H1 (cell line): ENCODE results near the gene CSNK1G3. TPM values are rescaled to one million over a fixed set of nuclear protein-coding genes. Genes with fewer than 3 reads are reported as not detected.

Experiments
- CTCF ChIA-PET: fragments of 300-600 bp; sonication (Branson Sonifier 250); formaldehyde crosslinking; loops from one replicate; lab custom pipeline; 2021; ENCODE audit not compliant: partially characterized antibody; lab: Charles Lee
- POLR2A ChIA-PET: fragments of 300-600 bp; sonication (Branson Sonifier 250); formaldehyde crosslinking; loops from one replicate; lab custom pipeline; 2021; ENCODE audit warnings: inconsistent platforms; ENCODE audit not compliant: partially characterized antibody; lab: Charles Lee
- DNase-seq, 2 experiments: peaks; one replicate each; pipeline versions ENCODE4 v3.0.0 to v3.0.0-alpha.2; 2010 to 2022; ENCODE audit warnings: low spot score in 2 of 2, low read depth in 1 of 2, mixed read lengths in 1 of 2
- FAIRE-seq: peaks from 2 replicates; lab custom pipeline; 2011; peaks lifted over from hg19 to GRCh38; lab: Jason Lieb, UNC
- H2AFZ ChIP-seq: 2 replicates; pipeline ENCODE4 v1.8.1; 2012; ENCODE audit warnings: low read length, inconsistent platforms
- H2AK5ac ChIP-seq: 2 replicates; pipeline ENCODE4 v1.6.1; 2013; ENCODE audit warnings: low read depth, low read length
- H2BK120ac ChIP-seq: replicated peaks from 2 replicates; pipeline ENCODE3; 2013; ENCODE audit warnings: low read depth, low read length, inconsistent platforms
- H2BK12ac ChIP-seq: 2 replicates; pipeline ENCODE4 v1.6.1; 2013; ENCODE audit warnings: low read depth, low read length
- H2BK15ac ChIP-seq: 2 replicates; pipeline ENCODE4 v1.6.1; 2013; ENCODE audit warnings: low read length
- H2BK20ac ChIP-seq: 2 replicates; pipeline ENCODE4 v1.6.1; 2013; ENCODE audit warnings: low read length
- H2BK5ac ChIP-seq: 2 replicates; pipeline ENCODE4 v1.6.1; 2013; ENCODE audit warnings: low read depth, low read length
- H3K14ac ChIP-seq: 2 replicates; pipeline ENCODE4 v1.6.1; 2013; ENCODE audit warnings: inconsistent platforms; ENCODE audit not compliant: insufficient read length
- H3K18ac ChIP-seq: 2 replicates; pipeline ENCODE4 v1.6.1; 2013; ENCODE audit warnings: low read length; ENCODE audit errors: extremely low read depth
- H3K23ac ChIP-seq: 2 replicates; pipeline ENCODE4 v1.6.1; 2013; ENCODE audit warnings: inconsistent platforms; ENCODE audit not compliant: insufficient read length
- H3K23me2 ChIP-seq: 2 replicates; pipeline ENCODE4 v1.6.1; 2013; ENCODE audit warnings: low read depth, low read length
- H3K27ac ChIP-seq: 2 replicates; pipeline ENCODE4 v1.6.1; 2011; ENCODE audit warnings: low read depth, low read length, inconsistent platforms
- H3K27me3 ChIP-seq, 4 experiments: replicated peaks in 1 of 4; 1 replicate in 1 of 4; 2 replicates in 3 of 4; pipeline versions ENCODE4 v1.6.1 to v1.8.1; 2011 to 2013; ENCODE audit warnings: low read length in 3 of 4, mild to moderate bottlenecking in 3 of 4, inconsistent platforms in 2 of 4, mixed read lengths in 2 of 4, moderate library complexity in 1 of 4; ENCODE audit not compliant: control insufficient read depth in 3 of 4, insufficient read depth in 3 of 4; ENCODE audit errors: extremely low read depth in 1 of 4
- H3K36me3 ChIP-seq, 4 experiments: 2 replicates each; pipeline versions ENCODE4 v1.6.1 to v1.8.1; 2011 to 2013; ENCODE audit warnings: mild to moderate bottlenecking in 4 of 4, low read length in 3 of 4, moderate library complexity in 2 of 4, control low read depth in 1 of 4, inconsistent platforms in 1 of 4; ENCODE audit not compliant: insufficient read depth in 4 of 4, control insufficient read depth in 2 of 4
- H3K4ac ChIP-seq: replicated peaks from 2 replicates; pipeline ENCODE3; 2013; ENCODE audit warnings: low read length, low read depth, mixed read lengths, inconsistent platforms; ENCODE audit not compliant: insufficient read length
- H3K4me1 ChIP-seq, 4 experiments: replicated peaks in 1 of 4; 1 replicate in 1 of 4; 2 replicates in 3 of 4; pipeline versions ENCODE4 v1.6.1 to v1.8.1; 2011 to 2013; ENCODE audit warnings: low read length in 3 of 4, inconsistent platforms in 2 of 4, mixed read lengths in 1 of 4; ENCODE audit not compliant: insufficient read depth in 4 of 4, control insufficient read depth in 3 of 4
- H3K4me2 ChIP-seq, 2 experiments: 2 replicates each; pipeline versions ENCODE4 v1.6.1 to v1.8.1; 2011 to 2013; ENCODE audit warnings: low read depth in 2 of 2, low read length in 2 of 2, control low read depth in 1 of 2, inconsistent platforms in 1 of 2, mild to moderate bottlenecking in 1 of 2; ENCODE audit not compliant: insufficient read depth in 1 of 2
- H3K4me3 ChIP-seq, 4 experiments: fragments of 200-600, 300-600 bp in 1 of 4; sonication (generic), shearing (Covaris generic), sonication (Bioruptor Twin) in 1 of 4; 2 replicates each; pipeline versions ENCODE4 v1.5.1 to v1.8.1; 2011 to 2016; ENCODE audit warnings: low read length in 4 of 4, low read depth in 3 of 4, control low read depth in 2 of 4, inconsistent platforms in 2 of 4, mild to moderate bottlenecking in 2 of 4, mixed read lengths in 1 of 4, moderate library complexity in 1 of 4; ENCODE audit not compliant: insufficient read depth in 2 of 4; ENCODE audit errors: extremely low read depth in 1 of 4
- H3K56ac ChIP-seq: replicated peaks from 2 replicates; pipeline ENCODE3; 2013; ENCODE audit warnings: low read depth, mild to moderate bottlenecking, mixed read lengths, low read length, inconsistent platforms; ENCODE audit not compliant: insufficient read length
- H3K79me1 ChIP-seq: 2 replicates; pipeline ENCODE4 v1.6.1; 2013; ENCODE audit warnings: low read depth, low read length, control low read depth
- H3K79me2 ChIP-seq, 2 experiments: 2 replicates each; pipeline versions ENCODE4 v1.6.1 to v1.8.1; 2012 to 2013; ENCODE audit warnings: low read length in 2 of 2, mild to moderate bottlenecking in 2 of 2, inconsistent platforms in 1 of 2; ENCODE audit not compliant: insufficient read depth in 2 of 2, control insufficient read depth in 1 of 2
- H3K9ac ChIP-seq, 4 experiments: replicated peaks in 1 of 4; 1 replicate in 1 of 4; 2 replicates in 3 of 4; pipeline versions ENCODE4 v1.6.1 to v1.8.1; 2011 to 2013; ENCODE audit warnings: low read depth in 3 of 4, low read length in 3 of 4, control low read depth in 2 of 4, mild to moderate bottlenecking in 2 of 4, moderate library complexity in 2 of 4, inconsistent platforms in 1 of 4; ENCODE audit errors: extremely low read depth in 1 of 4
- H3K9me3 ChIP-seq, 2 experiments: 2 replicates each; pipeline versions ENCODE4 v1.6.1 to v1.8.1; 2012 to 2013; ENCODE audit warnings: mild to moderate bottlenecking in 2 of 2, moderate library complexity in 2 of 2, control low read depth in 1 of 2, inconsistent platforms in 1 of 2, low read depth in 1 of 2, low read length in 1 of 2, mixed read lengths in 1 of 2; ENCODE audit not compliant: insufficient read depth in 2 of 2
- H4K20me1 ChIP-seq, 2 experiments: replicated peaks in 1 of 2; 2 replicates each; pipeline versions ENCODE3 to v1.8.1; 2011 to 2013; ENCODE audit warnings: inconsistent platforms in 2 of 2, low read length in 2 of 2, mild to moderate bottlenecking in 1 of 2; ENCODE audit not compliant: insufficient read depth in 2 of 2, control insufficient read depth in 1 of 2
- H4K5ac ChIP-seq: 2 replicates; pipeline ENCODE4 v1.6.1; 2013; ENCODE audit warnings: low read length, low read depth, mixed read lengths, inconsistent platforms; ENCODE audit not compliant: insufficient read length
- H4K8ac ChIP-seq: 2 replicates; pipeline ENCODE4 v1.8.0; 2013; ENCODE audit warnings: mild to moderate bottlenecking, moderate library complexity, low read length, inconsistent platforms; ENCODE audit not compliant: insufficient read depth; ENCODE audit errors: extremely low read depth
- H4K91ac ChIP-seq: replicated peaks from 2 replicates; pipeline ENCODE3; 2013; ENCODE audit warnings: low read length, mixed read lengths, inconsistent platforms; ENCODE audit not compliant: insufficient read length
- RAD21 ChIP-seq, 2 experiments: IDR thresholded peaks in 1 of 2; conservative IDR thresholded peaks in 1 of 2; 2 replicates each; pipeline ENCODE4 v1.6.1; 2011; ENCODE audit warnings: low read depth in 2 of 2, low read length in 2 of 2, improper control_type of control experiment in 1 of 2, inconsistent platforms in 1 of 2, mild to moderate bottlenecking in 1 of 2, moderate library complexity in 1 of 2
- YY1 ChIP-seq: IDR thresholded peaks from 2 replicates; pipeline ENCODE4 v1.6.1; 2011; ENCODE audit warnings: low read depth, mild to moderate bottlenecking, low read length
- WGBS, 2 experiments: shearing (Covaris generic) in 1 of 2; methylation state at CpG; one replicate each; pipeline versions ENCODE4 v1.1.6 to v1.1.7; 2013 to 2015; ENCODE audit warnings: low lambda C conversion rate in 2 of 2, mixed read lengths in 2 of 2, inconsistent platforms in 1 of 2, low coverage in 1 of 2, missing lambda C conversion rate in 1 of 2; ENCODE audit not compliant: insufficient replicate concordance in 2 of 2, insufficient coverage in 1 of 2, insufficient read length in 1 of 2; ENCODE audit errors: extremely low coverage in 1 of 2, missing lambda C conversion rate in 1 of 2; 5-methylcytosine and 5-hydroxymethylcytosine counted together
- polyA plus RNA-seq, 7 experiments: library from polyadenylated mRNA; depleted of rRNA in 3 of 7; stranded (reverse) in 5 of 7; unstranded in 2 of 7; fragments of >200 nt in 5 of 7; fragments of 200-250 nt in 2 of 7; gene quantifications; 1 replicate in 5 of 7; 2 replicates in 1 of 7; 4 replicates in 1 of 7; pipeline versions ENCODE4 v1.2.1 to v1.2.3, GENCODE V29; 2011 to 2013; ENCODE audit warnings: missing spikeins in 2 of 7, mixed read lengths in 2 of 7
- total RNA-seq: library from RNA; stranded (reverse); fragmentation: NEBNext Ultra II Directional; extraction: Animal tissue kit (Norgen Biotek cat#: 25700); gene quantifications from 2 replicates; pipeline ENCODE4 v1.2.1, GENCODE V29; 2021

The CSNK1G3 gene
- total and polyA plus RNA-seq, 2 of the 8 experiments (the other 6 are each of a cell fraction or from before 2014, with no cell fraction given), result 10.6 to 58.9 TPM

- DNase-seq (no peak), FAIRE-seq (no peak)
- no peak overlapping the region for H2BK15ac ChIP-seq
- no peak overlapping the region for H4K8ac ChIP-seq
- H3K36me3 ChIP-seq, result no peaks in the 10 kb centered on the region
- no peak overlapping the region for H4K91ac ChIP-seq
- no peaks in the 10 kb centered on the region for H3K27me3 ChIP-seq
- H2BK12ac ChIP-seq, result no peak overlapping the region
- H2AFZ ChIP-seq, result no peak overlapping the region
- no peak overlapping the region for H3K56ac ChIP-seq
- no peak overlapping the region for H3K4me2 ChIP-seq
- H4K20me1 ChIP-seq, result no peaks in the 10 kb centered on the region
- H3K27ac ChIP-seq, result no peak overlapping the region
- no peak overlapping the region for H2BK120ac ChIP-seq
- H4K5ac ChIP-seq, result no peak overlapping the region
- H3K4me3 ChIP-seq, result no peak overlapping the region
- WGBS, 2 experiments, result 81% methylated on average over 2 of the region's 2 CpGs; no CpG with 5 or more reads in 1 of the 2 experiments
- no peaks in the 10 kb centered on the region for H3K79me2 ChIP-seq
- H3K23ac ChIP-seq, result no peak overlapping the region
- no peaks in the 10 kb centered on the region for H3K79me1 ChIP-seq
- TF ChIP-seq RAD21 (IDR thresholded peaks at IDR 0.05 in 1 of 2, conservative IDR thresholded peaks at IDR 0.05 in 1 of 2; ENCODE audit: low read depth in 2 of 2, low read length in 2 of 2) (peak; percentile 10 to 25; a peak in 1 of 4 replicates), YY1 (no peak)
- no peaks in the 10 kb centered on the region for H3K4me1 ChIP-seq
- H2BK5ac ChIP-seq, result no peak overlapping the region
- no peak overlapping the region for H3K14ac ChIP-seq
- H3K9me3 ChIP-seq, result peaks cover 0 to 8% of the 10 kb centered on the region in 2 experiments; a peak in 2 of 4 replicates
- no peaks in the 10 kb centered on the region for H3K23me2 ChIP-seq
- ChIA-PET CTCF (interaction anchor here (0.6 kb wide), 1 partner anchor 1025 kb away, joined by 3 read pairs; no protein-coding TSS in a partner anchor), POLR2A (no interaction called here)
- no peak overlapping the region for H3K4ac ChIP-seq
- H2AK5ac ChIP-seq, result no peak overlapping the region
- H3K9ac ChIP-seq, result no peak overlapping the region
- H3K18ac ChIP-seq, result no peak overlapping the region
- no peak overlapping the region for H2BK20ac ChIP-seq
These were observed 153.9 kb downstream of the CSNK1G3 start for GRCh38 chr5:123665822-123666371.

Other genes with a start within 250 kb of the CSNK1G3 start
- 17.9 and 19.2 TPM in 2 replicates for gene CEP120, start 88.8 kb upstream of the CSNK1G3 start, total RNA-seq
- 8.5 and 9.3 TPM in 2 replicates for gene CEP120, start 88.8 kb upstream of the CSNK1G3 start, polyA plus RNA-seq (2011; rRNA removed)